Stimulated activated CD4-positive, alpha-beta T cell treated with anti-CD3 and anti-CD28 coated beads, Interleukin-1b, Interleukin-23, amount 100 ng/mL, for 24 hours (primary cell): Measurements from ENCODE around the gene TEX38.

Experiments used
- DNase-seq, 4 experiments: peaks; one replicate each; pipeline ENCODE4 v3.0.0-alpha.2; 2020; ENCODE audit warnings: low read depth in 4 of 4, low spot score in 1 of 4

Gene TEX38

GRCh38 chr1:46721686-46722205 is 50.1 kb downstream of the TEX38 start:
- no peak for DNase-seq
